GM21737 (cell line): ENCODE data around the gene LEMD1.
A peak's percentile ranks its signal among the peaks of the same experiment; 100 is the strongest.

Source experiments
- ATAC-seq: cut with Tn5 transposase; IDR thresholded peaks from one replicate; pipeline ENCODE4 v1.9.1; 2021; ENCODE audit warnings: mild to moderate bottlenecking, moderate library complexity; ENCODE audit not compliant: unreplicated experiment

Gene LEMD1

GRCh38 chr1:205337481-205337880, 84.4 kb downstream of the LEMD1 start:
- ATAC-seq = no peak

- ATAC-seq = peak; percentile 59
These were observed 86.2 kb downstream of the LEMD1 start for GRCh38 chr1:205335692-205336091.

GRCh38 chr1:205332015-205332791, 89.7 kb downstream of the LEMD1 start:
- no peak for ATAC-seq
